ENCODE measurements around the gene CACNA1G. TPM values are rescaled to one million over a fixed set of nuclear protein-coding genes. Genes with fewer than 3 reads are reported as not detected.

CACNA1G gene
- total RNA-seq, 3 donors from 2014 or later (not counting 1 experiment from before 2014, with no cell fraction given): not detected

DNA sequence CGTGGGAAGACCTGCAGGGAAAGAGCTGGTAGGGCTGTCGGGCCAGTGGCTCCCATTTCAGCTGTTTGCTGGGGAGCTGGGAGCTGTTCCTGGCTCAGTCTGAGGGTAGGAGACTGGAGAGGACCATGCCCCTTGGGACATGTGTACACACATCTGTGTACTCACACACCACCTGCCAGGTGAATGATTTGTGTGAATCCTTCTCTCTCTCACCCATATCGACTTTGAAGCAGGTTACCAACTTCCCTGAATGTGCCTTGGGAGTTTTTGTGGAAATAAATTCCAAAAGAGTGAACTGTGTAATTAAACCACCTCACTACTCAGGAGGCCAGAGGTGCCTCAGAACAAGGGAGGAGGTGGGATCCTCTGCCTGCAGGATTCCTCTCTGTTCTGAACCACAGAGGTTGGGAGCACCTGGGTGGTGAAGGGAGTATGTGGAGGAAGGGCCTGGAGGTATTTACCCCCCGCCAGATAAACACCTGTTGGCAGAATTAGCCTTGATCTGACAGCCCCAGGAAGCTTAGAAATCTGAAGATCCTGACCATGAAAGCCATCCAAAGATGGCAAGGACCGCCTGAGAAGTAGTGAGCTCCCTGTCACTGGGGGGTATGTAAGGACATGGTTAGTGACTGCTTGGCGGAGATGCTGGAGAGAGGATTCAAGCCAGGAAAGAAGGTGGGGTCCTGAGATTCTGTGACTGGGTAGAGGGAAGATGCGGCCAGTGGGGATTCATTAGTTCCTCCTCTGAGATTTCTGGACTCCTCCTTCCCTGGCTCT, 77.5 kb downstream of the CACNA1G start:
- Mint-ChIP-seq H3K4me3 (no peak overlapping the region), H3K27me3 (ENCODE audit: low read depth in 2 of 2) (peaks cover 26 to 32% of the 10 kb centered on the region in 2 donors), H3K27ac (no peak overlapping the region), H3K36me3 (no peaks in the 10 kb centered on the region), H3K9me3 (no peaks in the 10 kb centered on the region), H3K4me1 (no peaks in the 10 kb centered on the region)
- TF ChIP-seq CTCF (IDR thresholded peaks at IDR 0.05): no peak
- Histone ChIP-seq H3K36me3 (ENCODE audit: control insufficient read depth, insufficient read depth, low read length) (no peaks in the 10 kb centered on the region), H3K4me1 (ENCODE audit: control insufficient read depth, insufficient read depth, low read length) (peaks cover 8% of the 10 kb centered on the region), H3K27ac (ENCODE audit: low read length) (no peak overlapping the region), H3K9me3 (ENCODE audit: control insufficient read depth, insufficient read depth, low read length) (no peaks in the 10 kb centered on the region), H3K27me3 (ENCODE audit: control insufficient read depth, insufficient read depth, low read length) (peaks cover 12% of the 10 kb centered on the region), H3K4me3 (ENCODE audit: low read length) (no peak overlapping the region)
- ATAC-seq (no peak), DNase-seq (no peak)
- 87% methylated on average over 6 of the region's 7 CpGs for WGBS (ENCODE audit: insufficient coverage)
- intact Hi-C loops (cut with micrococcal nuclease): no loop called here

DNA sequence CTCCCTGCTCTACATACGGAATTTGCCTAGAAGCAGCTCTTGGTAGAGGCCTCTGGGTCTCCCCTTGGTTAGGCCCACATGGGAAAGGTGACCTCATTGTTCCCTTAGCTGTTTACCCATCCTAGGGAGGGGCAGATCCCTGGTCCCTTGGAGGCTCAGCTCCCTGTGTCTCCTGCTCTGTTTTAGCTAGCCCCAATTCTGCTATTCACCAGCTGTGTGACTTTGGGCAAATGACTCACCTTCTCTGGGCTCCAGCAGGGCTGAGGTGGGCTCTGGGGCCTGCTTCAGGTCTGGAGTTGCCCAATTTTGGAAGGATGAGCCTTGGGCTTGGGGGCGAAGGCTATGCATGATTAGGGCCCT, 78.1 kb downstream of the CACNA1G start:
- Mint-ChIP-seq H3K36me3 (no peaks in the 10 kb centered on the region), H3K27me3 (ENCODE audit: low read depth in 2 of 2) (peaks cover 21 to 26% of the 10 kb centered on the region in 2 donors), H3K27ac (no peak overlapping the region), H3K9me3 (no peaks in the 10 kb centered on the region), H3K4me3 (no peak overlapping the region), H3K4me1 (no peaks in the 10 kb centered on the region)
- Histone ChIP-seq H3K27ac (ENCODE audit: low read length) (no peak overlapping the region), H3K4me3 (ENCODE audit: low read length) (no peak overlapping the region), H3K36me3 (ENCODE audit: control insufficient read depth, insufficient read depth, low read length) (no peaks in the 10 kb centered on the region), H3K4me1 (ENCODE audit: control insufficient read depth, insufficient read depth, low read length) (peaks cover 8% of the 10 kb centered on the region), H3K9me3 (ENCODE audit: control insufficient read depth, insufficient read depth, low read length) (no peaks in the 10 kb centered on the region), H3K27me3 (ENCODE audit: control insufficient read depth, insufficient read depth, low read length) (peaks cover 11% of the 10 kb centered on the region)
- WGBS (ENCODE audit: insufficient coverage): 90% methylated on average over 2 of the region's 2 CpGs
- intact Hi-C loops (cut with micrococcal nuclease): no loop called here
- no peak for TF ChIP-seq CTCF (IDR thresholded peaks at IDR 0.05)
- ATAC-seq (no peak), DNase-seq (no peak)

DNA sequence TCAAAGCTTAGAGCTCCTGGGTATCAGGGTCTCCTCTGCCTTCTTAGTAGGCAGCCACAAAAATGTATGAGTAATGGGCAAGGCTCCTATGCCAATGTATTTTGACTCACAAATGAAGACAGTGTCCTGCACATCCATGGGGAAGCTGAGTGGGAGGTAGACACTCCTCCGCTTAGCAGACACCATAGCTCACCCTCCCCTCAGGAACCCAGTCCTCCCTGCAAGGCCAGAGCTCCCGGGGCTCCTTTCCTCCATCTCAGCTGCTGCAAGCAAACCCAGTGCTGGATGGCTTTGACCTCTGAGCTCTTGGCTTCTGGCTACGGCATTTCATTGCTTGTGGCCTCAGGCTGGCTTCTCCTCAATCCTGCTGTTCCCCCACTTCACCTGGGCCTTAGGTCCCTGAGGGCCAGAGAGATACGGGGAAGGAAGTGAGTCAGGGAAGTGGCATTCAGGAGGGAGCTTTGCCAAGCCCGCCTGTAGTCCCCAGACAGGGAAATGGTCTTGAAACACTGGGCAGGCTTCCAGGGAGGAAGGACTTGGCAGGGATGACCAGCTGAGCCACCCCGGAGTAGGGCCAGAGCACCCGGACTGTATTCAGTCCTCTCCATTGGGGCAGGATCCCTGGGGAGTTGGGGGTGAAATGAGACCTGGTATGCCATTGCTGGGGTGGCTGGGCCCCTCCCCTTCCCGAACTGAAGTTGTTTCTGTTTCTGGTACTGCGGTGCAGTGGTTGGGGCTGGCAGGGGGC, 78.6 kb downstream of the CACNA1G start:
- no peaks in the 10 kb centered on the region for H3K36me3 Mint-ChIP-seq
- ATAC-seq (no peak), DNase-seq (no peak)
- H3K9me3 Mint-ChIP-seq: no peaks in the 10 kb centered on the region
- no peaks in the 10 kb centered on the region for H3K36me3 ChIP-seq (ENCODE audit: control insufficient read depth, insufficient read depth, low read length)
- no peaks in the 10 kb centered on the region for H3K4me1 Mint-ChIP-seq
- 41% methylated on average over 8 of the region's 9 CpGs for WGBS (ENCODE audit: insufficient coverage)
- no peak overlapping the region for H3K4me3 Mint-ChIP-seq
- H3K4me3 ChIP-seq (ENCODE audit: low read length): no peak overlapping the region
- intact Hi-C loops (cut with micrococcal nuclease): no loop called here
- no peak overlapping the region for H3K27ac ChIP-seq (ENCODE audit: low read length)
- H3K4me1 ChIP-seq (ENCODE audit: control insufficient read depth, insufficient read depth, low read length): peaks cover 8% of the 10 kb centered on the region
- TF ChIP-seq CTCF (IDR thresholded peaks at IDR 0.05): no peak
- no peak overlapping the region for H3K27ac Mint-ChIP-seq
- peaks cover 7% of the 10 kb centered on the region for H3K27me3 ChIP-seq (ENCODE audit: control insufficient read depth, insufficient read depth, low read length)
- H3K9me3 ChIP-seq (ENCODE audit: control insufficient read depth, insufficient read depth, low read length): no peaks in the 10 kb centered on the region
- H3K27me3 Mint-ChIP-seq (ENCODE audit: low read depth in 2 of 2): peaks cover 18 to 21% of the 10 kb centered on the region in 2 donors
